Bronchial smooth muscle cell (primary cell): ENCODE results near the gene ABCD1. TPM values are rescaled to one million over a fixed set of nuclear protein-coding genes. Genes with fewer than 3 reads are reported as not detected.

Source experiments
- total RNA-seq: library from RNA; depleted of rRNA; stranded (reverse); fragments of >200 nt; gene quantifications from 2 replicates; pipeline ENCODE4 v1.2.1, GENCODE V29; 2014

The ABCD1 gene
- 11.7 and 13.8 TPM in 2 replicates for total RNA-seq

GRCh38 chrX:153724252-153725038 lies at the start of gene ABCD1, which contains the start of gene BCAP31:
Gene ABCD1 (plus strand): TSS chrX:153724856. CDS start chrX:153725267, 411 bp downstream.
Gene BCAP31 (minus strand): TSS chrX:153724387. CDS start chrX:153723244, 1,143 bp downstream.

GRCh38 chrX:153687121-153688039 lies 37.3 kb upstream of the ABCD1 start, which contains the start of gene SLC6A8:
Gene SLC6A8 (plus strand): TSS chrX:153687926. CDS start chrX:153688575, 649 bp downstream.

GRCh38 chrX:153763989-153764755 lies 39.5 kb downstream of the ABCD1 start, which contains the start of gene PLXNB3:
Gene PLXNB3 (plus strand): TSS chrX:153764249. CDS start chrX:153765536, 1,287 bp downstream.

DNA sequence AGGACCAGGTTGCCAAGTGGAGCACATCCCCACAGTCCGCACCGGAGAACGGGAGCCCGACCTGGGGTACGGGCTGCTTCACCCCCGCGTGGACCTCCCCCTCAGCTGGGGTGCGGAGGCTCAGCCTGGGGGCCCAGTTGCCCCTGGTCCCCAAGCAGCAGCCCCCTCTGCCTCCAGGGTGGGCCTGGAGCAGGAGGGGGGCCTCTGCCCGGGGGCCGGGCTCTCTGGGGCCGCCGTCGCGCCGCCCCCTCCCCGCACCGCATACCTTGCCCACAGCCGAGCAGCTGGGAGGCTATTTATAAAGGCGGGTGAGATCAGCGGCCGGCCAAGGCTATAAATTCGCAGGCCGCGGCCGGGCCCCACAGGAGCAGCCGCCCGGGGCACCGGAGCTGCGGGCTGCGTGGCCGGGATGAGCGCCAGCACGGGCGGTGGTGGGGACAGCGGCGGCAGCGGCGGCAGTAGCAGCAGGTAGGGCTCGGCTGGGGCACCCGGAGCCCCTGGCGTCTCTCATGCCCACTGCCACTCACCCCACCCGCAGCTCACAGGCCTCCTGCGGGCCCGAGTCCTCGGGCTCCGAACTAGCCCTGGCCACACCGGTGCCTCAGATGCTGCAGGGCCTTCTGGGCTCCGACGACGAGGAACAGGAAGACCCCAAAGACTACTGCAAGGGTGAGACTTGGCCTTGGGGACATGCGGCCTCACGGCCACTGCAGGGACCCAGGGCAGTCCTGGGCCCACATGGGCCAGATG lies 56.2 kb downstream of the ABCD1 start, which contains the start of gene SRPK3:
SRPK3 (plus strand) TSS at position 364 of the 750 bp plus-strand sequence; CDS start at position 410, 46 bp downstream.

Other genes starting within 250 kb of the ABCD1 start
- 2.4 and 5.3 TPM in 2 replicates for gene BGN, start 229.9 kb upstream of the ABCD1 start, total RNA-seq
- gene ATP2B3, start 207.2 kb upstream of the ABCD1 start, total RNA-seq, result not detected in 2 replicates
- gene CCNQ, start 125.7 kb upstream of the ABCD1 start, total RNA-seq, result 20.7 and 31.1 TPM in 2 replicates
- not detected in 2 replicates for gene DUSP9, start 77.7 kb upstream of the ABCD1 start, total RNA-seq
- 0.17 and 0.32 TPM in 2 replicates for gene PNCK, start 51.0 kb upstream of the ABCD1 start, total RNA-seq
- gene SLC6A8, start 36.9 kb upstream of the ABCD1 start, total RNA-seq, result 7.8 and 11.5 TPM in 2 replicates
- gene BCAP31, start 469 bp upstream of the ABCD1 start, total RNA-seq, result 116 and 155 TPM in 2 replicates
- 0.77 and 0.95 TPM in 2 replicates for gene PLXNB3, start 39.4 kb downstream of the ABCD1 start, total RNA-seq
- 0.32 and 0.43 TPM in 2 replicates for gene SRPK3, start 56.2 kb downstream of the ABCD1 start, total RNA-seq
- gene IDH3G, start 69.5 kb downstream of the ABCD1 start, total RNA-seq, result 62.1 and 72.8 TPM in 2 replicates
- 119 and 216 TPM in 2 replicates for gene SSR4, start 69.8 kb downstream of the ABCD1 start, total RNA-seq
- gene PDZD4, start 105.7 kb downstream of the ABCD1 start, total RNA-seq, result under 0.01 and 0.26 TPM in 2 replicates
- gene L1CAM, start 161.3 kb downstream of the ABCD1 start, total RNA-seq, result 0.09 and 0.32 TPM in 2 replicates
- not detected in 2 replicates for gene AVPR2, start 179.8 kb downstream of the ABCD1 start, total RNA-seq
- 0.52 and 3.6 TPM in 2 replicates for gene ARHGAP4, start 201.4 kb downstream of the ABCD1 start, total RNA-seq
- gene NAA10, start 210.2 kb downstream of the ABCD1 start, total RNA-seq, result 24.7 and 32.7 TPM in 2 replicates
- 1.1 and 3.0 TPM in 2 replicates for gene RENBP, start 219.8 kb downstream of the ABCD1 start, total RNA-seq
- 7.9 and 8.0 TPM in 2 replicates for gene HCFC1, start 247.0 kb downstream of the ABCD1 start, total RNA-seq
- gene TMEM187, start 247.9 kb downstream of the ABCD1 start, total RNA-seq, result 6.6 and 6.8 TPM in 2 replicates